HepG2 (cell line): ENCODE data around the gene COX7A2L. TPM values are rescaled to one million over a fixed set of nuclear protein-coding genes. Genes with fewer than 3 reads are reported as not detected.

ENCODE experiments used
- CENPT ChIP-seq: sonication (generic); formaldehyde crosslinking; IDR thresholded peaks from 2 replicates; pipeline ENCODE4 v1.8.0; 2022; ENCODE audit warnings: low read depth, mild to moderate bottlenecking, moderate library complexity, missing genetic modification reagents
- NCOA2 ChIP-seq: sonication (generic); formaldehyde crosslinking; IDR thresholded peaks from 2 replicates; pipeline ENCODE4 v1.8.0; 2022; ENCODE audit warnings: inconsistent platforms
- SOX6 ChIP-seq, 2 experiments: fragments of 450-650 bp in 1 of 2; sonication (generic) in 1 of 2; formaldehyde crosslinking in 1 of 2; IDR thresholded peaks; 2 replicates each; pipeline versions ENCODE4 v1.4.0 to v1.6.1; 2017 to 2020; ENCODE audit warnings: antibody characterized with exemption in 1 of 2, mild to moderate bottlenecking in 1 of 2, missing genetic modification reagents in 1 of 2
- SP140L ChIP-seq: sonication (generic); formaldehyde crosslinking; IDR thresholded peaks from 2 replicates; pipeline ENCODE4 v1.4.0; 2020; ENCODE audit warnings: missing genetic modification reagents, borderline replicate concordance
- TGIF2 ChIP-seq: IDR thresholded peaks from 2 replicates; pipeline ENCODE4 v1.6.1; 2016; ENCODE audit warnings: control low read depth, missing compliant biosample characterization
- ZFP37 ChIP-seq: sonication (generic); formaldehyde crosslinking; IDR thresholded peaks from 2 replicates; pipeline ENCODE4 v1.4.0; 2020; ENCODE audit warnings: missing genetic modification reagents, borderline replicate concordance
- ZNF337 ChIP-seq: sonication (generic); formaldehyde crosslinking; IDR thresholded peaks from 2 replicates; pipeline ENCODE4 v1.5.1; 2020; ENCODE audit warnings: missing genetic modification reagents, low read depth, mild to moderate bottlenecking, borderline replicate concordance
- polyA plus RNA-seq, 8 experiments: library from polyadenylated mRNA; depleted of rRNA in 3 of 8; stranded (reverse) in 7 of 8; unstranded in 1 of 8; fragments of >200 nt; fragmentation: Illumina TruSeq in 4 of 8; extraction: Trizol in 4 of 8; gene quantifications; 2 replicates each; pipeline versions ENCODE4 v1.2.1 to v1.2.3, GENCODE V29; 2011 to 2016; ENCODE audit warnings: low read depth in 4 of 8, missing spikeins in 1 of 8, mixed read lengths in 1 of 8; ENCODE audit not compliant: insufficient read depth in 1 of 8
- total RNA-seq, 5 experiments: library from RNA; depleted of rRNA; stranded (reverse); fragments of >200 nt; fragmentation: Illumina TruSeq; extraction: Trizol; gene quantifications; 2 replicates each; pipeline ENCODE4 v1.2.3, GENCODE V29; 2016; ENCODE audit warnings: low read depth in 1 of 5
- TF ChIP-seq, protein P1 (sequence below): sonication (generic); formaldehyde crosslinking; IDR thresholded peaks from 2 replicates; pipeline ENCODE4 v1.4.0; 2020; ENCODE audit warnings: missing genetic modification reagents
- TF ChIP-seq, protein P2 (sequence below): sonication (generic); formaldehyde crosslinking; IDR thresholded peaks from 2 replicates; pipeline ENCODE4 v1.4.0; 2020; ENCODE audit warnings: mild to moderate bottlenecking, low read depth, missing genetic modification reagents
- TF ChIP-seq, protein P3 (sequence below): sonication (generic); formaldehyde crosslinking; IDR thresholded peaks from 2 replicates; pipeline ENCODE4 v1.4.0; 2020; ENCODE audit warnings: low read depth, missing genetic modification reagents
- TF ChIP-seq, protein P4 (sequence below): sonication (generic); formaldehyde crosslinking; IDR thresholded peaks from 2 replicates; pipeline ENCODE4 v1.5.0; 2020; ENCODE audit warnings: missing genetic modification reagents, mild to moderate bottlenecking, borderline replicate concordance
- TF ChIP-seq, protein P5 (sequence below): sonication (generic); formaldehyde crosslinking; IDR thresholded peaks from 2 replicates; pipeline ENCODE4 v1.4.0; 2020; ENCODE audit warnings: mild to moderate bottlenecking, missing genetic modification reagents, borderline replicate concordance
- TF ChIP-seq, protein P6 (sequence below): sonication (generic); formaldehyde crosslinking; IDR thresholded peaks from 2 replicates; pipeline ENCODE4 v1.9.0; 2022; ENCODE audit warnings: missing genetic modification reagents, mild to moderate bottlenecking, borderline replicate concordance

COX7A2L gene
- total and polyA plus RNA-seq, 2 of the 13 experiments (the other 11 are each of a cell fraction or from before 2014, with no cell fraction given), result 155 to 201 TPM

DNA sequence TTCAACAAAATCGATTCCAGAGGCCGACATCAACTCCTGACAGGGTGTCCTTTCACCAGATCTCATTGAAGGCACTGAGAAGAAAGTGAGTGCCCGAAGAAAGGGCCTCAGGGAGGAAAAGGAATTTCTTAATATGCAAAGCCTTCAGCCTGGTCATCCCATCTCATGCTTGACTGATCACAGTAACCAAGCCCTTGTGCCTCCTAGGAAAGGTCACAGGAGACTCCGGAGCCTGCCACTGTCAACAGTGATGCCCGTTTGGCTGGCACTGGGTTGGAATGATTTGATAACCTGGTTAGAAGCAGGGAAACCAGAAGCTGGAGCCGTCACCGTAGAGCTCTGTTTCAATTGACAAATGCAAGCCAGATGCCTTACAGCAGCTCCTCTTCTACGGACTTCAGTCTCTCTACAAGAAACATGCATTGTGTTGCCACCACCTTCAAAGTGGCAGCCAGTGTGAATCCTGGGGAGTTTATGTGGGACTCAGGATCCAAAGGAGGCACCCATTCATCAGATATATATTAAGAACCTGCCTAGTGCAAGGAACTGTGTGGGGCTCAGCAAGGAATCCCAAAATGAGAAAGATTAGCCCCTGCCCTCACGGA, 24.6 kb downstream of the COX7A2L start (continued):
- TF ChIP-seq, protein P1, sequence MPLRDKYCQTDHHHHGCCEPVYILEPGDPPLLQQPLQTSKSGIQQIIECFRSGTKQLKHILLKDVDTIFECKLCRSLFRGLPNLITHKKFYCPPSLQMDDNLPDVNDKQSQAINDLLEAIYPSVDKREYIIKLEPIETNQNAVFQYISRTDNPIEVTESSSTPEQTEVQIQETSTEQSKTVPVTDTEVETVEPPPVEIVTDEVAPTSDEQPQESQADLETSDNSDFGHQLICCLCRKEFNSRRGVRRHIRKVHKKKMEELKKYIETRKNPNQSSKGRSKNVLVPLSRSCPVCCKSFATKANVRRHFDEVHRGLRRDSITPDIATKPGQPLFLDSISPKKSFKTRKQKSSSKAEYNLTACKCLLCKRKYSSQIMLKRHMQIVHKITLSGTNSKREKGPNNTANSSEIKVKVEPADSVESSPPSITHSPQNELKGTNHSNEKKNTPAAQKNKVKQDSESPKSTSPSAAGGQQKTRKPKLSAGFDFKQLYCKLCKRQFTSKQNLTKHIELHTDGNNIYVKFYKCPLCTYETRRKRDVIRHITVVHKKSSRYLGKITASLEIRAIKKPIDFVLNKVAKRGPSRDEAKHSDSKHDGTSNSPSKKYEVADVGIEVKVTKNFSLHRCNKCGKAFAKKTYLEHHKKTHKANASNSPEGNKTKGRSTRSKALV (CRISPR knock-in tag), result 0 out of 2 replicates have a peak, but pooled peaks have one; percentile 14
- TF ChIP-seq, protein P2, sequence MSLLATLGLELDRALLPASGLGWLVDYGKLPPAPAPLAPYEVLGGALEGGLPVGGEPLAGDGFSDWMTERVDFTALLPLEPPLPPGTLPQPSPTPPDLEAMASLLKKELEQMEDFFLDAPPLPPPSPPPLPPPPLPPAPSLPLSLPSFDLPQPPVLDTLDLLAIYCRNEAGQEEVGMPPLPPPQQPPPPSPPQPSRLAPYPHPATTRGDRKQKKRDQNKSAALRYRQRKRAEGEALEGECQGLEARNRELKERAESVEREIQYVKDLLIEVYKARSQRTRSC, result no peak
- TF ChIP-seq, protein P3, sequence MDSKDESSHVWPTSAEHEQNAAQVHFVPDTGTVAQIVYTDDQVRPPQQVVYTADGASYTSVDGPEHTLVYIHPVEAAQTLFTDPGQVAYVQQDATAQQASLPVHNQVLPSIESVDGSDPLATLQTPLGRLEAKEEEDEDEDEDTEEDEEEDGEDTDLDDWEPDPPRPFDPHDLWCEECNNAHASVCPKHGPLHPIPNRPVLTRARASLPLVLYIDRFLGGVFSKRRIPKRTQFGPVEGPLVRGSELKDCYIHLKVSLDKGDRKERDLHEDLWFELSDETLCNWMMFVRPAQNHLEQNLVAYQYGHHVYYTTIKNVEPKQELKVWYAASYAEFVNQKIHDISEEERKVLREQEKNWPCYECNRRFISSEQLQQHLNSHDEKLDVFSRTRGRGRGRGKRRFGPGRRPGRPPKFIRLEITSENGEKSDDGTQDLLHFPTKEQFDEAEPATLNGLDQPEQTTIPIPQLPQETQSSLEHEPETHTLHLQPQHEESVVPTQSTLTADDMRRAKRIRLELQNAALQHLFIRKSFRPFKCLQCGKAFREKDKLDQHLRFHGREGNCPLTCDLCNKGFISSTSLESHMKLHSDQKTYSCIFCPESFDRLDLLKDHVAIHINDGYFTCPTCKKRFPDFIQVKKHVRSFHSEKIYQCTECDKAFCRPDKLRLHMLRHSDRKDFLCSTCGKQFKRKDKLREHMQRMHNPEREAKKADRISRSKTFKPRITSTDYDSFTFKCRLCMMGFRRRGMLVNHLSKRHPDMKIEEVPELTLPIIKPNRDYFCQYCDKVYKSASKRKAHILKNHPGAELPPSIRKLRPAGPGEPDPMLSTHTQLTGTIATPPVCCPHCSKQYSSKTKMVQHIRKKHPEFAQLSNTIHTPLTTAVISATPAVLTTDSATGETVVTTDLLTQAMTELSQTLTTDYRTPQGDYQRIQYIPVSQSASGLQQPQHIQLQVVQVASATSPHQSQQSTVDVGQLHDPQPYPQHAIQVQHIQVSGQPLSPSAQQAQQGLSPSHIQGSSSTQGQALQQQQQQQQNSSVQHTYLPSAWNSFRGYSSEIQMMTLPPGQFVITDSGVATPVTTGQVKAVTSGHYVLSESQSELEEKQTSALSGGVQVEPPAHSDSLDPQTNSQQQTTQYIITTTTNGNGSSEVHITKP (CRISPR knock-in tag), result no peak
- TF ChIP-seq SOX6 (IDR thresholded peaks at IDR 0.05) (no peak), SOX6 (CRISPR knock-in tag; IDR thresholded peaks at IDR 0.05) (no peak), ZNF337 (no peak), ZFP37 (CRISPR knock-in tag) (0 out of 2 replicates have a peak, but pooled peaks have one; percentile 43), TGIF2 (0 out of 2 replicates have a peak, but pooled peaks have one; percentile 65), CENPT (CRISPR knock-in tag) (no peak), SP140L (CRISPR knock-in tag) (no peak), NCOA2 (CRISPR knock-in tag) (peak; percentile 30; the same call in 1 of the 2 replicates)
- TF ChIP-seq, protein P4, sequence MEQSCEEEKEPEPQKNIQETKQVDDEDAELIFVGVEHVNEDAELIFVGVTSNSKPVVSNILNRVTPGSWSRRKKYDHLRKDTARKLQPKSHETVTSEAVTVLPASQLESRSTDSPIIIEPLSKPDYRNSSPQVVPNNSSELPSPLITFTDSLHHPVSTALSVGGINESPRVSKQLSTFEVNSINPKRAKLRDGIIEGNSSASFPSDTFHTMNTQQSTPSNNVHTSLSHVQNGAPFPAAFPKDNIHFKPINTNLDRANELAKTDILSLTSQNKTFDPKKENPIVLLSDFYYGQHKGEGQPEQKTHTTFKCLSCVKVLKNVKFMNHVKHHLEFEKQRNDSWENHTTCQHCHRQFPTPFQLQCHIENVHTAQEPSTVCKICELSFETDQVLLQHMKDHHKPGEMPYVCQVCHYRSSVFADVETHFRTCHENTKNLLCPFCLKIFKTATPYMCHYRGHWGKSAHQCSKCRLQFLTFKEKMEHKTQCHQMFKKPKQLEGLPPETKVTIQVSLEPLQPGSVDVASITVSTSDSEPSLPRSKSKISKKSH, result no peak
- TF ChIP-seq, protein P5, sequence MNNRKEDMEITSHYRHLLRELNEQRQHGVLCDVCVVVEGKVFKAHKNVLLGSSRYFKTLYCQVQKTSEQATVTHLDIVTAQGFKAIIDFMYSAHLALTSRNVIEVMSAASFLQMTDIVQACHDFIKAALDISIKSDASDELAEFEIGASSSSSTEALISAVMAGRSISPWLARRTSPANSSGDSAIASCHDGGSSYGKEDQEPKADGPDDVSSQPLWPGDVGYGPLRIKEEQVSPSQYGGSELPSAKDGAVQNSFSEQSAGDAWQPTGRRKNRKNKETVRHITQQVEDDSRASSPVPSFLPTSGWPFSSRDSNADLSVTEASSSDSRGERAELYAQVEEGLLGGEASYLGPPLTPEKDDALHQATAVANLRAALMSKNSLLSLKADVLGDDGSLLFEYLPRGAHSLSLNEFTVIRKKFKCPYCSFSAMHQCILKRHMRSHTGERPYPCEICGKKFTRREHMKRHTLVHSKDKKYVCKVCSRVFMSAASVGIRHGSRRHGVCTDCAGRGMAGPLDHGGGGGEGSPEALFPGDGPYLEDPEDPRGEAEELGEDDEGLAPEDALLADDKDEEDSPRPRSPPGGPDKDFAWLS (CRISPR knock-in tag), result no peak
- TF ChIP-seq, protein P6, sequence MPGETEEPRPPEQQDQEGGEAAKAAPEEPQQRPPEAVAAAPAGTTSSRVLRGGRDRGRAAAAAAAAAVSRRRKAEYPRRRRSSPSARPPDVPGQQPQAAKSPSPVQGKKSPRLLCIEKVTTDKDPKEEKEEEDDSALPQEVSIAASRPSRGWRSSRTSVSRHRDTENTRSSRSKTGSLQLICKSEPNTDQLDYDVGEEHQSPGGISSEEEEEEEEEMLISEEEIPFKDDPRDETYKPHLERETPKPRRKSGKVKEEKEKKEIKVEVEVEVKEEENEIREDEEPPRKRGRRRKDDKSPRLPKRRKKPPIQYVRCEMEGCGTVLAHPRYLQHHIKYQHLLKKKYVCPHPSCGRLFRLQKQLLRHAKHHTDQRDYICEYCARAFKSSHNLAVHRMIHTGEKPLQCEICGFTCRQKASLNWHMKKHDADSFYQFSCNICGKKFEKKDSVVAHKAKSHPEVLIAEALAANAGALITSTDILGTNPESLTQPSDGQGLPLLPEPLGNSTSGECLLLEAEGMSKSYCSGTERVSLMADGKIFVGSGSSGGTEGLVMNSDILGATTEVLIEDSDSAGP (CRISPR knock-in tag), result no peak
